HG03097 (cell line): ENCODE results near the gene SIK2.

Source experiments
- ATAC-seq: cut with Tn5 transposase; IDR thresholded peaks from one replicate; pipeline ENCODE4 v1.9.1; 2021; ENCODE audit not compliant: unreplicated experiment, low FRiP score

Gene SIK2

GRCh38 chr11:111778047-111778558 lies 175.9 kb downstream of the SIK2 start:
- ATAC-seq: no peak

GRCh38 chr11:111779118-111779517 lies 176.9 kb downstream of the SIK2 start:
- ATAC-seq: no peak
